ENCODE data around the gene MTMR11. TPM values are rescaled to one million over a fixed set of nuclear protein-coding genes. Genes with fewer than 3 reads are reported as not detected.

MTMR11 gene
- total and polyA plus RNA-seq, 2 experiments from 2014 or later = 2.4 to 3.6 TPM

DNA sequence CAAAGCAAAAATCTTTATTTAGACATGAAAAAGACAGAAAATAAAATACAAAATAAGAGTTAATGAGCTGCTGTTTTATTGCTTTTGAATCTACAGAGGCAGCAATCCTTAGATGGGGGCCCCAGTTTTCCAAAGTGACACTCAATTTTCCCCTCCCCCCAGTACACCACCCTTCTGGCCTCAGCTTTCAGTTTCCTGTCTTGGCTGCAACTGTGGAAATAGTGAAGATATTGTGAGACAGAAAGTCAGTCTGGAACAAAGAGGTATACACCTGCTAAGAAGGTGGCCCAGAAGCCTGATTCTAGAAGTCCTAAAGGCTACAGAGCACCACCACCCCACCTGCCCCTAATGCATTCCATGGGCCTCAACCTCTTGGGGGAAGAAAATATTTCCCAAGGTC is 1.1 kb upstream of the MTMR11 start:
- Histone ChIP-seq H3K4me1 (ENCODE audit: insufficient read depth) (peaks cover 55% of the 10 kb centered on the region), H3K9me2 (ENCODE audit: insufficient read depth) (no peaks in the 10 kb centered on the region), H2AFZ (no peak overlapping the region), H3K27ac (ENCODE audit: low read depth) (peak overlapping the region; percentile 35; the same call in 1 of the 2 replicates), H3K4me3 (peak overlapping the region; percentile 64; the same call in 1 of the 2 replicates), H3K79me2 (replicated peaks; ENCODE audit: insufficient read depth) (no peaks in the 10 kb centered on the region), H3K4me2 (peak overlapping the region; percentile 79), H3K36me3 (ENCODE audit: insufficient read depth) (no peaks in the 10 kb centered on the region), H3K27me3 (ENCODE audit: insufficient read depth) (no peaks in the 10 kb centered on the region), H3F3A (replicated peaks; ENCODE audit: low read depth) (peaks cover 9% of the 10 kb centered on the region; the same call in 1 of the 2 replicates), H4K20me1 (replicated peaks; ENCODE audit: insufficient read depth) (no peaks in the 10 kb centered on the region)
- TF ChIP-seq, protein P1, sequence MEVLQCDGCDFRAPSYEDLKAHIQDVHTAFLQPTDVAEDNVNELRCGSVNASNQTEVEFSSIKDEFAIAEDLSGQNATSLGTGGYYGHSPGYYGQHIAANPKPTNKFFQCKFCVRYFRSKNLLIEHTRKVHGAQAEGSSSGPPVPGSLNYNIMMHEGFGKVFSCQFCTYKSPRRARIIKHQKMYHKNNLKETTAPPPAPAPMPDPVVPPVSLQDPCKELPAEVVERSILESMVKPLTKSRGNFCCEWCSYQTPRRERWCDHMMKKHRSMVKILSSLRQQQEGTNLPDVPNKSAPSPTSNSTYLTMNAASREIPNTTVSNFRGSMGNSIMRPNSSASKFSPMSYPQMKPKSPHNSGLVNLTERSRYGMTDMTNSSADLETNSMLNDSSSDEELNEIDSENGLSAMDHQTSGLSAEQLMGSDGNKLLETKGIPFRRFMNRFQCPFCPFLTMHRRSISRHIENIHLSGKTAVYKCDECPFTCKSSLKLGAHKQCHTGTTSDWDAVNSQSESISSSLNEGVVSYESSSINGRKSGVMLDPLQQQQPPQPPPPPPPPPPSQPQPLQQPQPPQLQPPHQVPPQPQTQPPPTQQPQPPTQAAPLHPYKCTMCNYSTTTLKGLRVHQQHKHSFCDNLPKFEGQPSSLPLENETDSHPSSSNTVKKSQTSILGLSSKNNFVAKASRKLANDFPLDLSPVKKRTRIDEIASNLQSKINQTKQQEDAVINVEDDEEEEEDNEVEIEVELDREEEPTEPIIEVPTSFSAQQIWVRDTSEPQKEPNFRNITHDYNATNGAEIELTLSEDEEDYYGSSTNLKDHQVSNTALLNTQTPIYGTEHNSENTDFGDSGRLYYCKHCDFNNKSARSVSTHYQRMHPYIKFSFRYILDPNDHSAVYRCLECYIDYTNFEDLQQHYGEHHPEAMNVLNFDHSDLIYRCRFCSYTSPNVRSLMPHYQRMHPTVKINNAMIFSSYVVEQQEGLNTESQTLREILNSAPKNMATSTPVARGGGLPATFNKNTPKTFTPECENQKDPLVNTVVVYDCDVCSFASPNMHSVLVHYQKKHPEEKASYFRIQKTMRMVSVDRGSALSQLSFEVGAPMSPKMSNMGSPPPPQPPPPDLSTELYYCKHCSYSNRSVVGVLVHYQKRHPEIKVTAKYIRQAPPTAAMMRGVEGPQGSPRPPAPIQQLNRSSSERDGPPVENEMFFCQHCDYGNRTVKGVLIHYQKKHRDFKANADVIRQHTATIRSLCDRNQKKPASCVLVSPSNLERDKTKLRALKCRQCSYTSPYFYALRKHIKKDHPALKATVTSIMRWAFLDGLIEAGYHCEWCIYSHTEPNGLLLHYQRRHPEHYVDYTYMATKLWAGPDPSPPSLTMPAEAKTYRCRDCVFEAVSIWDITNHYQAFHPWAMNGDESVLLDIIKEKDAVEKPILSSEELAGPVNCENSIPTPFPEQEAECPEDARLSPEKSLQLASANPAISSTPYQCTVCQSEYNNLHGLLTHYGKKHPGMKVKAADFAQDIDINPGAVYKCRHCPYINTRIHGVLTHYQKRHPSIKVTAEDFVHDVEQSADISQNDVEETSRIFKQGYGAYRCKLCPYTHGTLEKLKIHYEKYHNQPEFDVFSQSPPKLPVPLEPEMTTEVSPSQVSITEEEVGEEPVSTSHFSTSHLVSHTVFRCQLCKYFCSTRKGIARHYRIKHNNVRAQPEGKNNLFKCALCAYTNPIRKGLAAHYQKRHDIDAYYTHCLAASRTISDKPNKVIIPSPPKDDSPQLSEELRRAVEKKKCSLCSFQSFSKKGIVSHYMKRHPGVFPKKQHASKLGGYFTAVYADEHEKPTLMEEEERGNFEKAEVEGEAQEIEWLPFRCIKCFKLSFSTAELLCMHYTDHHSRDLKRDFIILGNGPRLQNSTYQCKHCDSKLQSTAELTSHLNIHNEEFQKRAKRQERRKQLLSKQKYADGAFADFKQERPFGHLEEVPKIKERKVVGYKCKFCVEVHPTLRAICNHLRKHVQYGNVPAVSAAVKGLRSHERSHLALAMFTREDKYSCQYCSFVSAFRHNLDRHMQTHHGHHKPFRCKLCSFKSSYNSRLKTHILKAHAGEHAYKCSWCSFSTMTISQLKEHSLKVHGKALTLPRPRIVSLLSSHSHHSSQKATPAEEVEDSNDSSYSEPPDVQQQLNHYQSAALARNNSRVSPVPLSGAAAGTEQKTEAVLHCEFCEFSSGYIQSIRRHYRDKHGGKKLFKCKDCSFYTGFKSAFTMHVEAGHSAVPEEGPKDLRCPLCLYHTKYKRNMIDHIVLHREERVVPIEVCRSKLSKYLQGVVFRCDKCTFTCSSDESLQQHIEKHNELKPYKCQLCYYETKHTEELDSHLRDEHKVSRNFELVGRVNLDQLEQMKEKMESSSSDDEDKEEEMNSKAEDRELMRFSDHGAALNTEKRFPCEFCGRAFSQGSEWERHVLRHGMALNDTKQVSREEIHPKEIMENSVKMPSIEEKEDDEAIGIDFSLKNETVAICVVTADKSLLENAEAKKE (CRISPR knock-in tag; IDR thresholded peaks at IDR 0.05) = no peak
- no peak for TF ChIP-seq EZH2phosphoT487 (IDR thresholded peaks at IDR 0.05; ENCODE audit: unreplicated experiment)
- TF ChIP-seq, protein P2, sequence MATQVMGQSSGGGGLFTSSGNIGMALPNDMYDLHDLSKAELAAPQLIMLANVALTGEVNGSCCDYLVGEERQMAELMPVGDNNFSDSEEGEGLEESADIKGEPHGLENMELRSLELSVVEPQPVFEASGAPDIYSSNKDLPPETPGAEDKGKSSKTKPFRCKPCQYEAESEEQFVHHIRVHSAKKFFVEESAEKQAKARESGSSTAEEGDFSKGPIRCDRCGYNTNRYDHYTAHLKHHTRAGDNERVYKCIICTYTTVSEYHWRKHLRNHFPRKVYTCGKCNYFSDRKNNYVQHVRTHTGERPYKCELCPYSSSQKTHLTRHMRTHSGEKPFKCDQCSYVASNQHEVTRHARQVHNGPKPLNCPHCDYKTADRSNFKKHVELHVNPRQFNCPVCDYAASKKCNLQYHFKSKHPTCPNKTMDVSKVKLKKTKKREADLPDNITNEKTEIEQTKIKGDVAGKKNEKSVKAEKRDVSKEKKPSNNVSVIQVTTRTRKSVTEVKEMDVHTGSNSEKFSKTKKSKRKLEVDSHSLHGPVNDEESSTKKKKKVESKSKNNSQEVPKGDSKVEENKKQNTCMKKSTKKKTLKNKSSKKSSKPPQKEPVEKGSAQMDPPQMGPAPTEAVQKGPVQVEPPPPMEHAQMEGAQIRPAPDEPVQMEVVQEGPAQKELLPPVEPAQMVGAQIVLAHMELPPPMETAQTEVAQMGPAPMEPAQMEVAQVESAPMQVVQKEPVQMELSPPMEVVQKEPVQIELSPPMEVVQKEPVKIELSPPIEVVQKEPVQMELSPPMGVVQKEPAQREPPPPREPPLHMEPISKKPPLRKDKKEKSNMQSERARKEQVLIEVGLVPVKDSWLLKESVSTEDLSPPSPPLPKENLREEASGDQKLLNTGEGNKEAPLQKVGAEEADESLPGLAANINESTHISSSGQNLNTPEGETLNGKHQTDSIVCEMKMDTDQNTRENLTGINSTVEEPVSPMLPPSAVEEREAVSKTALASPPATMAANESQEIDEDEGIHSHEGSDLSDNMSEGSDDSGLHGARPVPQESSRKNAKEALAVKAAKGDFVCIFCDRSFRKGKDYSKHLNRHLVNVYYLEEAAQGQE (IDR thresholded peaks at IDR 0.05; ENCODE audit: unreplicated experiment) = no peak
- TF ChIP-seq STAT1 (IDR thresholded peaks at IDR 0.05; ENCODE audit: unreplicated experiment) = no peak
- TF ChIP-seq ZNF331 (CRISPR knock-in tag; IDR thresholded peaks at IDR 0.05; ENCODE audit: low read depth) = no peak
- no peak for TF ChIP-seq POLR2AphosphoS5 (IDR thresholded peaks at IDR 0.05; ENCODE audit: low read depth)
- TF ChIP-seq, protein P3, sequence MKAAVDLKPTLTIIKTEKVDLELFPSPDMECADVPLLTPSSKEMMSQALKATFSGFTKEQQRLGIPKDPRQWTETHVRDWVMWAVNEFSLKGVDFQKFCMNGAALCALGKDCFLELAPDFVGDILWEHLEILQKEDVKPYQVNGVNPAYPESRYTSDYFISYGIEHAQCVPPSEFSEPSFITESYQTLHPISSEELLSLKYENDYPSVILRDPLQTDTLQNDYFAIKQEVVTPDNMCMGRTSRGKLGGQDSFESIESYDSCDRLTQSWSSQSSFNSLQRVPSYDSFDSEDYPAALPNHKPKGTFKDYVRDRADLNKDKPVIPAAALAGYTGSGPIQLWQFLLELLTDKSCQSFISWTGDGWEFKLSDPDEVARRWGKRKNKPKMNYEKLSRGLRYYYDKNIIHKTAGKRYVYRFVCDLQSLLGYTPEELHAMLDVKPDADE (IDR thresholded peaks at IDR 0.05) = no peak
- TF ChIP-seq, protein P4, sequence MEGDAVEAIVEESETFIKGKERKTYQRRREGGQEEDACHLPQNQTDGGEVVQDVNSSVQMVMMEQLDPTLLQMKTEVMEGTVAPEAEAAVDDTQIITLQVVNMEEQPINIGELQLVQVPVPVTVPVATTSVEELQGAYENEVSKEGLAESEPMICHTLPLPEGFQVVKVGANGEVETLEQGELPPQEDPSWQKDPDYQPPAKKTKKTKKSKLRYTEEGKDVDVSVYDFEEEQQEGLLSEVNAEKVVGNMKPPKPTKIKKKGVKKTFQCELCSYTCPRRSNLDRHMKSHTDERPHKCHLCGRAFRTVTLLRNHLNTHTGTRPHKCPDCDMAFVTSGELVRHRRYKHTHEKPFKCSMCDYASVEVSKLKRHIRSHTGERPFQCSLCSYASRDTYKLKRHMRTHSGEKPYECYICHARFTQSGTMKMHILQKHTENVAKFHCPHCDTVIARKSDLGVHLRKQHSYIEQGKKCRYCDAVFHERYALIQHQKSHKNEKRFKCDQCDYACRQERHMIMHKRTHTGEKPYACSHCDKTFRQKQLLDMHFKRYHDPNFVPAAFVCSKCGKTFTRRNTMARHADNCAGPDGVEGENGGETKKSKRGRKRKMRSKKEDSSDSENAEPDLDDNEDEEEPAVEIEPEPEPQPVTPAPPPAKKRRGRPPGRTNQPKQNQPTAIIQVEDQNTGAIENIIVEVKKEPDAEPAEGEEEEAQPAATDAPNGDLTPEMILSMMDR (conservative IDR thresholded peaks at IDR 0.05; ENCODE audit: low read depth in 2 of 2) = no peak
- no peak for TF ChIP-seq NANOG (IDR thresholded peaks at IDR 0.05; ENCODE audit: borderline replicate concordance)
- TF ChIP-seq CREB1 (CRISPR knock-in tag; IDR thresholded peaks at IDR 0.05; ENCODE audit: low read depth) = no peak
- no peak for TF ChIP-seq ZNF114 (CRISPR knock-in tag; IDR thresholded peaks at IDR 0.05)
- no peak for TF ChIP-seq JUNB (IDR thresholded peaks at IDR 0.05; ENCODE audit: unreplicated experiment)
- no peak for TF ChIP-seq EZH2 (IDR thresholded peaks at IDR 0.05; ENCODE audit: low read depth, unreplicated experiment)
- peaks cover 58% of the 10 kb centered on the region for H3K4me1 Mint-ChIP-seq
- H3K36me3 Mint-ChIP-seq (ENCODE audit: low read depth) = no peaks in the 10 kb centered on the region
- no peaks in the 10 kb centered on the region for H3K9me3 Mint-ChIP-seq
- H3K27ac Mint-ChIP-seq = peak overlapping the region; percentile 75
- peaks cover 13% of the 10 kb centered on the region for H3K27me3 Mint-ChIP-seq (ENCODE audit: insufficient read depth, low read depth, poor library complexity)
- no peak for ATAC-seq
- H3K4me3 Mint-ChIP-seq = peak overlapping the region; percentile 65
- DNase-seq (ENCODE audit: low spot score) = no peak

Data from GM23338 (cell line).